SU-DHL-6 (cell line): ENCODE measurements around the gene BOD1L1.

Source experiments
- CTCF ChIP-seq: fragments of 200-600 bp; sonication (generic); IDR thresholded peaks from one replicate; pipeline ENCODE4 v1.5.1; 2017; ENCODE audit warnings: antibody characterized with exemption, mild to moderate bottlenecking, low read length, moderate library complexity; ENCODE audit not compliant: insufficient read depth, poor library complexity, severe bottlenecking
- EZH2phosphoT487 ChIP-seq: fragments of 200-600 bp; sonication (generic), shearing (Covaris generic); conservative IDR thresholded peaks from 2 replicates; pipeline ENCODE4 v1.6.1; 2018; ENCODE audit warnings: mild to moderate bottlenecking, antibody characterized with exemption, low read length, moderate library complexity, mixed read lengths

GRCh38 chr4:13665701-13666660, 38.5 kb upstream of the BOD1L1 start:
- no peak for TF ChIP-seq CTCF
- no peak for TF ChIP-seq EZH2phosphoT487
